ENCODE data around the gene ZEB1. TPM values are rescaled to one million over a fixed set of nuclear protein-coding genes. Genes with fewer than 3 reads are reported as not detected.

The ZEB1 gene
- total RNA-seq, 3 donors from 2014 or later, result 8.8 to 200 (median 28.1) TPM

DNA sequence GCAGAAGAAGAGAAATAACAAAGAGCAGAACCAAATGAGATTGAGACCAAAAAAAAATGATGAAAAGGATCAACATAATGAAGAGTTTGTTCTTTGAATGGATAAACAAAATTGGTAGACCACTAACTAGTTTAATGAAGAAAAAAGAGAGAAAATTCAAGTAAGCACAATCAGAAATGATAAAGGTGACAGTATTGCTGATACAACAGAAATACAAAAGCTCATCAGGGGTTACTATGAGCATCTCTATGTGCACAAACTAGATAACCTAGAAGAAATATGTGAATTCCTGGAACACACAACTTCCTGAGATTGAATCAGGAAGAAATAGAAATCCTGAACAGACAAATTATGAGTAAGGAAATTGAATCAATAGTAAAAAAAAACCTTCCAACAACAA is 157.1 kb downstream of the ZEB1 start:
- no peaks in the 10 kb centered on the region for H3K4me1 ChIP-seq (ENCODE audit: low read depth)
- H3K4me3 ChIP-seq, result no peak overlapping the region
- ATAC-seq (no peak), DNase-seq (no peak)
- intact Hi-C loops (cut with DNase I, micrococcal nuclease), result no loop called here
- TF ChIP-seq, protein P1, sequence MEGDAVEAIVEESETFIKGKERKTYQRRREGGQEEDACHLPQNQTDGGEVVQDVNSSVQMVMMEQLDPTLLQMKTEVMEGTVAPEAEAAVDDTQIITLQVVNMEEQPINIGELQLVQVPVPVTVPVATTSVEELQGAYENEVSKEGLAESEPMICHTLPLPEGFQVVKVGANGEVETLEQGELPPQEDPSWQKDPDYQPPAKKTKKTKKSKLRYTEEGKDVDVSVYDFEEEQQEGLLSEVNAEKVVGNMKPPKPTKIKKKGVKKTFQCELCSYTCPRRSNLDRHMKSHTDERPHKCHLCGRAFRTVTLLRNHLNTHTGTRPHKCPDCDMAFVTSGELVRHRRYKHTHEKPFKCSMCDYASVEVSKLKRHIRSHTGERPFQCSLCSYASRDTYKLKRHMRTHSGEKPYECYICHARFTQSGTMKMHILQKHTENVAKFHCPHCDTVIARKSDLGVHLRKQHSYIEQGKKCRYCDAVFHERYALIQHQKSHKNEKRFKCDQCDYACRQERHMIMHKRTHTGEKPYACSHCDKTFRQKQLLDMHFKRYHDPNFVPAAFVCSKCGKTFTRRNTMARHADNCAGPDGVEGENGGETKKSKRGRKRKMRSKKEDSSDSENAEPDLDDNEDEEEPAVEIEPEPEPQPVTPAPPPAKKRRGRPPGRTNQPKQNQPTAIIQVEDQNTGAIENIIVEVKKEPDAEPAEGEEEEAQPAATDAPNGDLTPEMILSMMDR (IDR thresholded peaks at IDR 0.05), result no peak
- no peaks in the 10 kb centered on the region for H3K9me3 ChIP-seq
- H3K36me3 ChIP-seq (ENCODE audit: low read depth), result no peaks in the 10 kb centered on the region

GRCh38 chr10:31477584-31477983 is 158.6 kb downstream of the ZEB1 start:
- intact Hi-C loops (cut with DNase I, micrococcal nuclease), result no loop called here
- ATAC-seq, result no peak
- H3K9me3 ChIP-seq, result no peaks in the 10 kb centered on the region
- no peak for DNase-seq
- no peaks in the 10 kb centered on the region for H3K36me3 ChIP-seq (ENCODE audit: low read depth)
- H3K4me1 ChIP-seq (ENCODE audit: low read depth), result no peaks in the 10 kb centered on the region
- no peak overlapping the region for H3K4me3 ChIP-seq
- TF ChIP-seq, protein P1 (IDR thresholded peaks at IDR 0.05), result no peak

DNA sequence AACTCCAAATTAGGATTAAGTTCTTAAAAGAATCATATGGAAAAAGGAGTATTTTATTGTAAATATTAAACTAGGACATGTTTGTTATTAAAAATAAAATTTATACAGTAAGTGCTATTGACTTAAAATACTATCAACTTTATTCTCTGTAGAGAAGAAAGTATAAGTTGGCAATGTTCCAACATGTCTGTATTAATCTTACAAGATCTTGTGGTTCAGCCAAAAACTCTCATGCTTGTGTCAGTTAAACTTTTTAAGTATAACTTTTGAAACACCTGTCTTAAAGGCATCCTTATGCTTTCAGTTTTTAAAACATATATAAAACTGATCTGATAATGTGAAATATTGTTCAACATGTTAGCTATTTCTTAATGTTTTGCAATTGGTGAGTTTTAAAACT is 160.7 kb downstream of the ZEB1 start:
- no peaks in the 10 kb centered on the region for H3K4me1 ChIP-seq (ENCODE audit: low read depth)
- DNase-seq (no peak), ATAC-seq (no peak)
- TF ChIP-seq, protein P1 (IDR thresholded peaks at IDR 0.05), result no peak
- no peaks in the 10 kb centered on the region for H3K9me3 ChIP-seq
- H3K36me3 ChIP-seq (ENCODE audit: low read depth), result no peaks in the 10 kb centered on the region
- H3K4me3 ChIP-seq, result no peak overlapping the region
- intact Hi-C loops (cut with DNase I, micrococcal nuclease), result no loop called here

- DNase-seq (no peak), ATAC-seq (no peak)
- Histone ChIP-seq H3K36me3 (ENCODE audit: low read depth) (no peaks in the 10 kb centered on the region), H3K4me3 (no peak overlapping the region), H3K4me1 (ENCODE audit: low read depth) (no peaks in the 10 kb centered on the region), H3K9me3 (no peaks in the 10 kb centered on the region)
- TF ChIP-seq, protein P1 (IDR thresholded peaks at IDR 0.05), result no peak
- intact Hi-C loops (cut with DNase I, micrococcal nuclease), result no loop called here
Observed at GRCh38 chr10:31483546-31483945, 164.5 kb downstream of the ZEB1 start.

DNA sequence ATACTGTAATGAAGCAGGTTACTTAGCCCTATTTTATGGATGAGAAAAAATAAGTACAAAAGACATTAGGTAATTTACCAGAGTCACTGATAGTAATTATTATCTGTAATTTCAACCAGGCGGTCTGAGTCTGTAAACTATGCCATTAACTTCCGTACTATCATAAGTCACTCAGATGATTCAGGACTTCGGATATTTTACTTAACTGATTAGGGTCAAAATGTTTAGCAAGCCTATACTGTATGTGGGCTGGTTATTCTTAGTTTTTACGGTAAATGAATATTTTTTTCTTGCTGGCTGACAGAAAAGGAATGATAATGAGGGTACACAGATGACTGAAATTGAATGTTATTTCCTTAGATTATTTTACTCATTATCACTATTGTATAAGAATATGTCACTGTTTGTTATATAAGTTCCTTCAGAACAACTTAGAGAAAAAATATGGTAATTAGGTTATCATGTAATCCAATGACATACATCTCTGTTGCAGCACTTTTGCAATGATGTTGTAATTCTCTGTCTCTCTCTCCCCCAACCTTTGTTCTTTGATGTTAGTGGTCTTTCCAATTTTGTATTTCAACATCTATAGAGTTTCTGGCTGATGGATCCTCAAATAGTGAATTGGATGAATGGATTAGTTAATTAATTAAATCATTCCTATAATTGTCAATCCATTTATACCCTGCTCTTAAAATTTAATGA is 165.6 kb downstream of the ZEB1 start:
- H3K9me3 ChIP-seq, result no peaks in the 10 kb centered on the region
- no peaks in the 10 kb centered on the region for H3K36me3 ChIP-seq (ENCODE audit: low read depth)
- intact Hi-C loops (cut with DNase I, micrococcal nuclease), result no loop called here
- ATAC-seq, result no peak
- TF ChIP-seq, protein P1 (IDR thresholded peaks at IDR 0.05), result no peak
- H3K4me1 ChIP-seq (ENCODE audit: low read depth), result no peaks in the 10 kb centered on the region
- H3K4me3 ChIP-seq, result no peak overlapping the region
- no peak for DNase-seq
